Breast epithelium (tissue), 3 donors: Measurements from ENCODE around the gene ETV3L.

ENCODE experiments used
- POLR2A ChIP-seq: fragments of 450-650 bp; IDR thresholded peaks from one replicate; pipeline ENCODE4 v1.6.1; 2016; ENCODE audit warnings: antibody characterized with exemption, mild to moderate bottlenecking, moderate library complexity
- TF ChIP-seq, protein P1 (sequence below), 3 donors: fragments of 450-650 bp; IDR thresholded peaks; one replicate each; pipeline ENCODE4 v1.5.1; 2016 to 2017; ENCODE audit warnings: antibody characterized with exemption in 3 of 3, mild to moderate bottlenecking in 3 of 3, moderate library complexity in 3 of 3

- TF ChIP-seq, protein P1, sequence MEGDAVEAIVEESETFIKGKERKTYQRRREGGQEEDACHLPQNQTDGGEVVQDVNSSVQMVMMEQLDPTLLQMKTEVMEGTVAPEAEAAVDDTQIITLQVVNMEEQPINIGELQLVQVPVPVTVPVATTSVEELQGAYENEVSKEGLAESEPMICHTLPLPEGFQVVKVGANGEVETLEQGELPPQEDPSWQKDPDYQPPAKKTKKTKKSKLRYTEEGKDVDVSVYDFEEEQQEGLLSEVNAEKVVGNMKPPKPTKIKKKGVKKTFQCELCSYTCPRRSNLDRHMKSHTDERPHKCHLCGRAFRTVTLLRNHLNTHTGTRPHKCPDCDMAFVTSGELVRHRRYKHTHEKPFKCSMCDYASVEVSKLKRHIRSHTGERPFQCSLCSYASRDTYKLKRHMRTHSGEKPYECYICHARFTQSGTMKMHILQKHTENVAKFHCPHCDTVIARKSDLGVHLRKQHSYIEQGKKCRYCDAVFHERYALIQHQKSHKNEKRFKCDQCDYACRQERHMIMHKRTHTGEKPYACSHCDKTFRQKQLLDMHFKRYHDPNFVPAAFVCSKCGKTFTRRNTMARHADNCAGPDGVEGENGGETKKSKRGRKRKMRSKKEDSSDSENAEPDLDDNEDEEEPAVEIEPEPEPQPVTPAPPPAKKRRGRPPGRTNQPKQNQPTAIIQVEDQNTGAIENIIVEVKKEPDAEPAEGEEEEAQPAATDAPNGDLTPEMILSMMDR (IDR thresholded peaks at IDR 0.05), result no peak
- TF ChIP-seq POLR2A, result no peak
Observed at GRCh38 chr1:157103268-157103667, 3.7 kb upstream of the ETV3L start.
